Dedifferentiated amniotic fluid mesenchymal stem cell (primary cell): ENCODE measurements around the gene ADCY2.
A peak's percentile ranks its signal among the peaks of the same experiment; 100 is the strongest.

Source experiments
- DNase-seq: peaks from one replicate; pipeline ENCODE4 v3.0.0-alpha.2; 2016; ENCODE audit errors: extremely low spot score

The ADCY2 gene

DNA sequence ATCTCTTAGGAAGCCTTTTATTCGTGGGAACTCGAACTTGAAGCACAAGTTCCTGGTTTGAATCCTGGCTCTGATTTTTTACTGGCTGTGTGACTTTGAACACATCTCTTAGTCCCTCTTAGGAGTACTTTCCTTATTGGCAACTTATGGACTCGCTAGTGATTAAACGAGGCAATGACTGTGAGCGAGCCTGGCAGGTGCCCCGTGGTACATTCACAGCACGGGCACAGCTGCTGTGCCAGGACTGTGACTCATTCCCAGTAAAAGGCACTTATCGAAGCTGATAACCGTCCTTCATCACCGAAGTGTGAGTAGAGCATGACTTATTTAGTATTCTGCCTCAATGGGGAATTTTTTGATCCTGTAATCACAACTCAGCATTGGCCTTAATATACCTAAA lies 432.3 kb downstream of the ADCY2 start:
- no peak for DNase-seq

DNA sequence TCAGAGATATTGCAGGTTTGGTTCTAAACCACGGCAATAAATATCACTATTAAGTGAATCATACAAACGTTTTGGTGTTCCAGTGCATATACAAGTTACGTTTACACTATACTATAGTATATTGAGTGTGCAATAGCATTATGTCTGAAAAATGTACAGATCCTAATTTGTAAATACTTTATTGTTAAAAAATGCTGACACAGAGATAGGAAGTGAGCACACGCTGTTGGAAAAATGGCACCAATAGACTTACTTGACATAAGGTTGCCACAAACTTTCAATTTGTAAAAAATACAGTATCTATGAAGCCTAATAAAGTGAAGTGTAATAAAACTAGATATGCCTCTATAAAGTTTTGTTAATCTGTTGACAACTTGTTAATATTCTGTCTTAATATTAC lies 439.0 kb downstream of the ADCY2 start:
- DNase-seq = no peak

DNA sequence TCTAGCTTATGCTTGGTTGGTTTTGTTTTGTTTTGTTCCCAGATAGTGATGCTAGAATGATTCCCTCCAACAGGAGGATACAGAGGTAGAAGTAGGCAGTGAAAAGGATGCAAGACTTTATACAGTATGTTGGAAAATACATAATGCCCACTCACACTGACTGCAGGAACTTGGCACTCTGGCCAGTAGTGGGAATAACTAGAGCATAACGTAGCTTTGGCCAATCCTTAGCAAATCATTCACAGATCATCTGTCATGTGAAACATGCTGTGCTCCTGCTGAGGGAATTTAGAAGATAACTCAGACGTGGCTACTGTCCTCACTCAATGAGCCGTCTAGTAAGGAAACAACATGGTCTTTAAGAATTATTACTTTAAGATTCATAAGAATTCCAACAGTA lies 441.5 kb downstream of the ADCY2 start:
- DNase-seq = no peak

DNA sequence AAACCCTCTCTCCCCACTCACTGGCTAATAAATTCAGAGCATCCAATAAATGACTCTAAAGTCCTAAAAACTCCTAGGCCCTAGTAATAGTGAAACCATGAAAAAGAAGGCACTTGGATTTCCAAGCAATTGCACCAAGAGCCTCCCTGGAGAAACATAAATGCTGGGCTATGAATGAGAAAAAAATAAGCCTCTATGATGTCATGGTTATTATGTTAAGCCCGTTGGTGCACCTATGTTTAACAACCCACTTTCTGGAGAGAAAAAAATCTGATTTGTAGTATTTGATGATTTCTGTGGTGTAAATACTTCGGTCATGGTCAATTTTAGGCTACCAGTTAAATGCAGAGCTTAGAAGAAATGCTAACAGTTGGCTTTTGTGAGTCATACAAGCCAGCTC lies 446.6 kb downstream of the ADCY2 start:
- DNase-seq = no peak

DNA sequence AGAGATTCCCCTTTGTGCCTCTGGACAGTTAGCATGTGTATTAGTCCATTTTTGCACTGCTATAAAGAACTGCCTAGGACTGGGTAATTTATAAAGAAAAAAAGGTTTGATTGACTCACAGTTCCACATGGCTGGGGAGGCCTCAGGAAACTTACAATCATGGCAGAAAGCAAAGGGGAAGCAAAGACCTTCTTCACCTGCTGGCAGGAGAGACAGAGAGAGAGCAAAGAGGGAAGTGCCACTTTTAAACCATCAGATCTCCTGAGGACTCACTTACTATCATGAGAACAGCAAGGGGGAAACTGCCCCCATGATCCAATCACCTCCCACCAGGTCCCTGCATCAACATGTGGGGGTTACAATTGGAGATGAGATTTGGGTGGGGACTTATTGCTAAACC lies 449.0 kb downstream of the ADCY2 start:
- DNase-seq = no peak

DNA sequence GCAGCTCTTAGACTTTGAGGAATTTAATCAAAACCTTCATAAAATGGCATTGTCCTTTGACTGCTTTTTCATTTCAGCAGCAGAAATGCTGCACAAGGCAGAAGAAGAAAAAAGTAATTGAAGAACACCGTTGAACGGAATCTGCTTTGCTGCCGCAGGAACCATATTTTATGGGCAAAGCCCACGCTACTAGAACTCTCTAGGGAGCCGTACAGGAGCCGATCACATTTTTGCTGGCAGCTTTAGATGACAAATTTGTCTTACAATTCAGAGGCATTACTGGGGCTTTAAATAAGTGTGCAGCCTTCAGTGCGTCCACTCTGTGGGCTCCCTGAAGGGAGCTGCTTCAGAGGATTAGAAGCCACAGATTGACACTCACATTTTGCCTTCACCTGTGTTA lies 449.6 kb downstream of the ADCY2 start:
- DNase-seq = no peak

DNA sequence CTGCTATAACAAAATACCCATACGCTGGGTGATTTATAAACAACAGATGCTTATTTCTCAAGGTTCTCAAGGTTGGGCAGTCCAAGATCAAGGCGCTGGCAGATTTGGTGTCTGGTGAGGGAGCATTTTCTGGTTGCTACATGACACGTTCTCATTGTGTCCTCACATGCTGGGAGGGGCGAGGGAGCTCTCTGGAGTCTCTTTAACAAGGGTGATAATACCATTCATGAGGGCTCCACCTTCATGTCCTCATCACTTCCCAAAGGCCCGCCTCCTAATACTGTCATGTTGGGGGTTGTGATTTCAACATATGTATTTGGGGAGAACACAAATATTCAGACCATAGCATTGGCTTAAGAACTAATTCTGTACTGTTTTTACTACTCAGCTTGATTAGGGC lies 450.4 kb downstream of the ADCY2 start:
- no peak for DNase-seq

DNA sequence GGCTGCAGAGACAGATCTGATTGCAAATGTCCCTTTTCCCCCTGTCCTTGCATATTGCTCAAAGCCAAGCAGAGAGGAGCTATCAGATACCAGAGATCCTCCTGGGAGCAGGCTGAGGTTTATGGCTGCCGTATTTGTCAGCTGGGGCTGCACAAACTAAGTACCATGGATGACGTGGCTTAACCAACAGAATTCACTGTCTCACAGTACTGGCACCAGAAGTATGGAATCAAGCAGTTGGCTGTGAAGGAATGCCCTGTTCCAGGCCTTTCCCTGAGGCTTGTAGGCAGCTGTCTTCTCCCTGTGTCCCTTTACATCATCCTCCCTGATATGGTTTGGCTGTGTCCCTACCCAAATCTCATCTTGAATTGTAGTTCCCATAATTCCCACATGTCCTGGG lies 452.4 kb downstream of the ADCY2 start:
- DNase-seq = no peak

DNA sequence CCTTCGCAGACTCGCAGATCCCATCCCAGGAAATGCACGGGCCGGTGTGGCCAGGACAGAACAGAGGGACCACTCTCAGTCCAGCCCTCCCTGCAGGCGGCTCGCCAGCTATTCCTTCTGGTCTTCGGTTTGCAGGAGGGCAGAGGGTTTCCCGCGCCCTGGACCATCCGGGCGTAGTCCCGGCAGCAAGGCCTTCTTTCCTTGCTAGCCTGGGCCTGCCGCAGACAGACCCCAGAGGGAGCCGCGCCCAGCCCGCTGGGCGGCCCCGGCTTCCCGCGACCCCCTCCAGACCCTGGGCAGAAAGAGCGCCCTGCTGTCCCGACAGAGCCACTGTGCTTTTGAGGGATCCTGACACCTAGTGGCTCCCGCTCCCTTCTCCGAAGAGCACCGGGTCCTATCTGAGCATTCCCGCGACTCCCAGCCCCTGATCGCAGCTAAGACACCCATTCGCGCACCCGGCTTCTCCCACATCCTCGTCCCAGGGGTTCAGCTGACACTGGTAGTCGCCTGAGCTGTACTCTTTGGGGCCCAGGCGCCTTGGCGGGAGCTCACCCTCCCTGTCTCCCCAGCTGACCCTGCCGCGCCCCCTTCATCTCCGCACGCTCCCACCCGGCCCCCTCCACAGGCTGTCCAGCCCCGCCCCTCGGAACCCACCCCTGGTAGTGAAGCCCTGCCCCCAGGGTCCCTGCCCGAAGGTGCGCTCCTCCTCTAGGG lies 453.9 kb downstream of the ADCY2 start:
- DNase-seq = no peak

DNA sequence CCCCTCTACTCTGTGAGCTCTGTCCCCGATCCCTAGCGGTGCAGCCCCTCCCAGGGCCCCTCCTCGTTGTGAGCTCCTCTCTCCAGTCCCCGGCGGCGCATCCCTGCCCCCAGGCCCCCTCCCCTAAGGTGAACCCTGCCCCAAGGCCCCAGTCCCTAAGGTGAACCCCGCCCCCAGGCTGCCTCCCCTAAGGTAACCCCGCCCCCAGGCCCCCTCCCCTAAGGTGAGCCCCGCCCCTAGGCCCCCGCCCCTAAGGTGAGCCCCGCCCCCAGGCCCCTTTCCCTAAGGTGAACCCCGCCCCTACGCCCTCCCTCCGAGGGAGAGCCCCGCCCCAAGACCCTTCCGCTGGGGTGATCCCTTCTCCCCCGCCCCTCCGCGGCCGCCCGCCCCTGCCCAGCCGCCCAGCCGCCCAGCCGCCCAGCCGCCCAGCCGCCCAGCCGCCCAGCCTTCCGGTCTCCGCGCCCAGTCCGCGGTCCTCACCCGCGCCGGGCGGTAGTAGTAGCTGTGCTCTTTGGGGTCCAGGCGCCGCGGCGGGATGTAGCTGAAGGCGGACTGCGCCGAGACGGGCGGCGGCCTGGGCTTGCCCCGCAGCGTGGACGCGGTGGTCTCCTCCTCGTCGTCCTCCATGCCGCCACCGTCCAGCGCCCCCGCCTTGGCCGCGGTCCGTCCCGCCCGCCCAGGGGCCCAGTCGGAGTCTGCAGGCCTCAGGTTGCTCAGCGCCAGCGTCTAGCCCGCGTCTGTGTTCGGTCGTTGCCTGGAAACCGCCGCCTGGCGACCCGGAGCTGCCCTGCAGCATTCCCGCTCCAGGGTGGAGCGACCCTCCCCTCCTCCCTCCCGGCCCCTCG lies 454.7 kb downstream of the ADCY2 start, which contains the start of gene CFAP90:
CFAP90 (minus strand) TSS at position 739 of the 845 bp plus-strand sequence; CDS start at position 627, 112 bp downstream.
- DNase-seq = no peak

DNA sequence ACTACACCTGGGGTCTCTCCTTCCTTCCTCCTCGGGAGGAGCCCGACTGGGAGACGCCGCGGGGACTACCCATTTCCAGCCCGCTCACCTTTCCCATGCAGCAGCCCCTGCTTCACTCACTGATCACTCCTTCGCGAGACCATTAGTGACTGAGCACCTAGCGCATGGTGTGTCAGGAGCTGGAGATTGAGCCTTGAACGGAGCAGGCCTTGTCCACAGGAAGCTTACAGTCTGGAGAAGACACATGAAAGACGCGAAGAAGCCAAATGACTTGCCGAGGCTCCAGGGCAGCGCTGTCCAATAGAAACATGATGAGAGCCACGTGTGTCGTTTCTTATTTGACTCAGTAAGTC lies 455.3 kb downstream of the ADCY2 start:
- no peak for DNase-seq

DNA sequence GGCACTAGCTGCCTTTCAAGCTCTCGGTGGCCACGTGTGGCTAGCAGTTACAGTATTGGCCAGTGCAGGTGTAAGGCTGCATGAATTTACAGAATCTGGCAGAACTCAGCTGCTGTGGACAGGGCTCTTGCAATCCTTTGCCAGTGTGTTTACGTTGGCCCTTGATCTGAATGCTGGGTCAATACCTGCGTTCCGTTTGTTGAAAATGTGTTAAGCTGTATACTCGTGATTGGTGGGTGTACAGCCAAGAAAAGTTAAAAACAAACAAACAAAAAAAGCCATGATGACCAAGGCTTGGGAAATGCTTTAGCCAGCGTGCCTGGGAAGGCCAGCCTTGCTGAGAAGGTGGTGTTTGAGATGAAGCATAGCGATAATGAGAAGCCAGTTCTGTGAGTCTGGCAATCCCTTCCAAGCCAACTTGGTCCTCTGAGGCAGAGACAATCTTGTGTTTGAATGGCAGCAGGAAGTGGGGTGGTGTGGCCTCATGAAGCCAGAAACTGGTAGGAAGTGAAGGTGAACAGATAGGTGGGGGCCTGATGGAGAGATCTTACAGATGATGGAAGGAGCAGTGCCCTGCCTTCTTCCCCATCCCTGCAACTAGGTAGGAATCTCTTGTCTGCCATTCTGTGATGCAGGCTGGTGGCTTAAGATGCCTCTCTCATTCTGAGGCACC lies 455.8 kb downstream of the ADCY2 start:
- DNase-seq = no peak

DNA sequence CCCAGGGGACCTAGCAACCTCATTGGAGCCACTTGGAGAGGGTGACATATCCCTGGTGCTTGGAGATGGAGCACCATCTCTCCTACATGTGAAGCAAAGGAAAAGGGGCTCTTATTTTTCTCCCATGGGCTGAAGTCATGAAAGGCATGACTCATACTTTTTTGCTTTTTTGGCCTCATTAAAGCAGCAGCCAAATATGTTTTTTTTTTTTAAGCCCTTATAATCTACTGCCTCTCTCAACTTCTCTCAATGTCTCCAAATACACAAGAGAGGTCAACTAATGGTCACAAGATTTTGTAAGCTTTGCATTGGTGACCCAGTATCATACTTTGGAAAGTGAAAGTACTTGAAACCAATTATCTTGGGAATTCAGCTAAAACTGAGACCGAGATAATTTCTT lies 456.6 kb downstream of the ADCY2 start:
- no peak for DNase-seq

DNA sequence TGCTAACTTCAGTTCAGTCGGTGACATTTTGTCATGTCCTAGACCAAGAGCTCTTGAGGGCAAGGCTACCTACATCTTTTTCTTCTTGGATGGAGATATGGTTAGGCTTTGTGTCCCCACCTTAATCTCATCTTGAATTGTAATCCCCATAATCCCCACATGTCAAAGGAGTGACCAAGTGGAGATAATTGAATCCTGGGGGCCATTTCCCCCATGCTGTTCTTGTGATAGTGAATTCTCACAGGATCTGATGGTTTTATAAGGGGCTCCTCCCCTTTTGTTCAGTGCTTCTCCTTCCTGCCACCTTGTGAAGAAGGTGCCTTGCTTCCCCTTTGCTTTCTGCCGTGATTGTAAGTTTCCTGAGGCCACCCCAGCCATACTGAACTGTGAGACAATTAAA lies 457.1 kb downstream of the ADCY2 start:
- no peak for DNase-seq

DNA sequence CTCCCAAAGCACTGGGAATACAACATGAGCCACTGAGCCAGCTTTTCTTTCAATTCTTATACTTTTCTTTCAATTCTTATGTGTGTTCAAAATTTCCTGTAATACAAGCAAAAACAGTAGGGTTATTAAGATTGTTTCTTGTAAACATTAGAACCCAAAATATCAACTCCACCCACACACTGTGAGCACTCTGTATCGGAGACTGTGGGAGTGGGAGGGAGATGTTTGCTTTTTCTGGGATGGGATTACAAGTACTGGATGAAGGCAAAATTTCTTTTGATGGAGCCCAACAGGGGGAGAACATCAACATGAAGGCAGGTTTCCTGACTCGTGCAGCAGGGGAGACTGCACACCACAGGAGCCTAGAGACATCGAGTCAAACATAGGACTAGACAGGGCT lies 459.7 kb downstream of the ADCY2 start:
- no peak for DNase-seq

DNA sequence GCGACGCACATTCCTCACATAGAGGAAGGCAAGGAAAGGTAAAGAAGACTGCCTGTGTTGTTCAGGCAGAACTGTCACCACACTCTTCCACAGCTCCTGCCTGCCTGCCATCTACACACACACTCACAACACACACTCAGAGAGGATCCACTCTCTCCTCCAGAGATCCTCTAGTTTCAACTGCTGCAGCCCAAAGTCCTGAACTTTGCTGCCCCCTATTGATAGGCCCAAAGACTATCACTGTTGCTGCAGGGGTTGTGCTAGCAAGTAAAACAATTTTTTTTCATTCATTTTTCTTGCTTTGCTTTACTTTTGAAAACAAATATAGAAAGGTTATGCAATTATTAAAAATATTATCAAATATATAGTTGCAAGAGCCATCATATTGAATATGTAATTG lies 460.9 kb downstream of the ADCY2 start:
- DNase-seq = peak; percentile 31

DNA sequence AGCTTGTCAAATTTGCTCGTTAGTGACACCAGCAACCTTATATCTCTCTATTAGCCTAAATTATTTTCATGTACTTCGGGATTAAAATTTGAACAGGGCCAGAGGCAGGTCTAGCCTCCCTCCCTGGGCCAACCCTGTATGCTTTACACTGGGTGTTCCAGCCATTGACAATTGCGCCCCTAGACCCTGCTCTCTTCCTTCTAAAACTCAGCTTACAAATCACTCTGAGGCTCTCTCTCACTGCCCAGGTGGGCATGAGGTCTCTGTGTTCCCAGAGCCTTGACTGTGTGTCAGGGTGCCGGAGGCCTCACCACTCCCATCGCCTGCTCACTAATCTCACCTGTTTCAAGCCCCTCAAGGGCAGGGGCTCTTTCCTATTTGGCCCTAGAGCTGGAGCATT lies 461.4 kb downstream of the ADCY2 start:
- DNase-seq = no peak

DNA sequence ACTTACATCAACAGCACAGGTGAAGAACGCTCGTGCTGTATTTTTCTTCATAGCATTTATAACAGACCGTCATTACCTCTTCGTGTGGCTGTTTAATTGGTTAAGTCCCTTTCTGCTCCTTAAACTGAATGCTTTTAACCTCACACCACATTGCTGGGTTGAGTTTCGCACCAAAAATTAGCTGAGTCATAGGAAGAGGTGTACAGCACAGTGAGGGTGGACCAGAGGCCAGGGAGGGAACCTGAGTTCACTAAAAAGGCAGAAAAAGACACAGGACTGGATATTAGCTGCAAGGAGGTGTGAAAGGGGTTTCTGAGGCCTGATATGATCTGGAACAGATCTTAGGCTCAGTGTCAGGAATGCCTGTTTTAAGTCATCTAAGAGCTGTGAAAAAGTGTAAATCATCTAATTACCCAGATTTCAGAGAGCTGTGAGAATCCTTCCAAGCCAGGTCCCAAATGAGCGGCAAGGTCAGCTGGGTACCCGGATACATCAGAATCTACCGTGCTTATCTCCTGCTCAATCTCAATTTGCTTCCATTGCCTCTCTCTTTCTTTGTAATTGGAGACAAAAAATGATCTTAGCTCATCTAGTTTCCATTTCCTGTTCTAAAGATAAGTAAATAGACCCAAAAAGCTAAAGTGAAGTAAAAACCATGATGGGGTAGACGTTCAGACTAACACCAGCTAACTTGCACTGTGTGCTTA lies 462.1 kb downstream of the ADCY2 start:
- DNase-seq = no peak

DNA sequence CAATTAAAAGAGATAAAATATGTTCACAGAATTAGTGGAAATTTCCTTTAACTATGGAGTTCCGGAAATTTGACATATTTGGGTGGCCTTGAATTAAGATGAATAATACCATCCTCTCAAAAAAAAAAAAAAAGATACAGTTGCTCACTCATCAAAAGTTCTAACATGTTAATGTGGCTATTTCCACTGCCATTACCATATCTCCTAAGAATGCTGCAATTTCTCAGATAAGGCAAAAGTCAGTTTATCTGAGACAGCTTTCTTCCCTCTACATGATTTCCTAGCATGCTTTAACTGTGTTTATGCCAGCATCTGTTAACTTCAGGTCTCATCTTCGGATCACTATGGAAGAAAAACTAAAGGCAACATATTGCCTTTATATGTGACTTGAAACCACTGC lies 470.3 kb downstream of the ADCY2 start:
- no peak for DNase-seq

DNA sequence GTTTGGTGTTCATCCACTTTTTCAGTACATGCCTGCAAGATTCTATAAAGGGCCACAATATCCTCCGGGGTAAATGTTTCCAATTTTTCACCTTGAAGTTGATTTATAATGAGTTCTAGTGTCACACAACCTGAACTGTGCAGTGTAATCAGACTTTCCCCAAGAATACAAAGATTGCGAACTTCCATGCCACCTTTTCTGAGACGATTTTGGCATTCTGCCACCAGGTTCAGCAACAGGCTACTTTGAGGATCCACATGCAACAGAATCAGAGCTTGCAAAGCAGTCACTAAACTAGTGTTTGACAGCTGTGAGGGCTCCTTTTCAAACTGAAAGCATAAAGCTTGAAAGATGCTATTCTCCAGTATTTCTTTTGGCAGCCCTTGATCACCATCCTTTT lies 471.3 kb downstream of the ADCY2 start:
- no peak for DNase-seq

DNA sequence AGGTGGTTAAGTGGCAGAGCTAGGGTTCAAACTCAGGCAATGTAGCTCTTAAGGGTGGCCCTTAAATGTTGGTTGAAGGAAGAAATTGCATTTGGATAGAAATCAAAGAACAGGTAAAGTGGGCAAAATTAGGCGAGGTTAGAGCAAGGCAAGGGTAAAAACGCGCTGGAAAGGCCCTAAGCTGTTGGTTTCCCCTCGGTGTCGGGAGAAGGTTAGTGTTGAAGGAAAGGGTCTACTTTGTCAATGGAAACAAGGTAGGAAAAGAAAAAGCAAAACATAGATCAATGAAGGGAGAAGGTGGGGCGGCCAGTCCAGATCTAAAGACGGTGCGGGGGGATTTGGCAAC lies 472.5 kb downstream of the ADCY2 start:
- DNase-seq = no peak

DNA sequence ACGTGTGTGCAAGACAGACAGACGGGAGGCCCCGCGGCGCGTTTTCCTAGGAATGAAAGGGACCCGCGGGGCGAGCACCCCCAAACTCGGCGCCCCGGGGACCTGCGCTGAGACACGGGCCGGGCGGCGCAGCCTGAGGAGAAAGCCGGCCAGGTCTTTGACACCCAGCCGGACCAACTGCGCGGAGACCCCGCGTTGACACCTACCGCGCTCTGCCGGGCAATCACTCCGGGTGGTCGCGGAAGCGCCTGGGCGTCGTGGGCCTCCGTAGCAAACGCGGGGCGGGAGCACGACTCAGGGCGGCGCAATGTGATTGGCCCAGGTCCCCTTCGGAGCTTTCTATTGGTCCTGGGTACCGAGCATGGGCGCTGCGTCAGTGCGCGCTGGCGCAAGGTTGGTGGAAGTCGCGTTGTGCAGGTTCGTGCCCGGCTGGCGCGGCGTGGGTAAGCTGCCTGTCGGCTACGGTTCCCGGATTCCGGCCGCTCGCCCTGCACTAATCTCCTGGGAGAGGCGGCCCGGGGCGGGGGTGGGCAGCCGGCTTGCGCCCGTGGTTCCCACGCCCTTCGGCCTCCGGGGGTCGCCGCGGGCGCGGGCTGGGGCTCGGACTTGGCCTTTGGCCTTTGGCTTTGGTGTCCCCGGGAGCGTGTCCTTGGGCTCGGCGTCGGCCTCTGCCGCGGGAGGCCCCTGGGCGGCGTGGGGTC lies 473.0 kb downstream of the ADCY2 start, which contains the start of the genes FASTKD3 and MTRR:
FASTKD3 (minus strand) TSS at position 259 of the 701 bp plus-strand sequence. CDS start 948 bp downstream, outside the sequence.
MTRR (plus strand) TSS at position 376 of the 701 bp plus-strand sequence. CDS start 1,647 bp downstream, outside the sequence.
- DNase-seq = peak; percentile 91
